ENCODE results near the gene CDC6.

Gene CDC6

GRCh38 chr17:40322358-40323315 lies 35.0 kb downstream of the CDC6 start (continued):
- peak; percentile 83 for TF ChIP-seq GLIS2 (tag by site-specific recombination; IDR thresholded peaks at IDR 0.05)
- TF ChIP-seq ZNF362 (tag by site-specific recombination; IDR thresholded peaks at IDR 0.05) = peak; percentile 99
- TF ChIP-seq ZBTB11 (tag by site-specific recombination; conservative IDR thresholded peaks at IDR 0.05; ENCODE audit: low read depth) = peak; percentile 78
- 0 out of 2 replicates have a peak, but pooled peaks have one; percentile 12 for TF ChIP-seq EGR2 (tag by site-specific recombination; IDR thresholded peaks at IDR 0.05; ENCODE audit: low read depth)
- no peak; the same call in 1 of the 2 replicates for TF ChIP-seq HIC1 (tag by site-specific recombination; IDR thresholded peaks at IDR 0.05)
- peak; percentile 74 for TF ChIP-seq ZNF513 (tag by site-specific recombination; IDR thresholded peaks at IDR 0.05)
- peak; percentile 40; the same call in 1 of the 2 replicates for TF ChIP-seq ZNF76 (tag by site-specific recombination; IDR thresholded peaks at IDR 0.05; ENCODE audit: borderline replicate concordance, low read depth)
- peak; percentile 97 for TF ChIP-seq PATZ1 (tag by site-specific recombination; IDR thresholded peaks at IDR 0.05)
- peak; percentile 82 for TF ChIP-seq ZNF398 (tag by site-specific recombination; IDR thresholded peaks at IDR 0.05)
- peak; percentile 79 for TF ChIP-seq GLIS1 (tag by site-specific recombination; IDR thresholded peaks at IDR 0.05)
- TF ChIP-seq SP3 (tag by site-specific recombination; IDR thresholded peaks at IDR 0.05) = 0 out of 2 replicates have a peak, but pooled peaks have one; percentile 19

Measured in HEK293 (cell line).